ENCODE measurements around the gene DLX5.
"Not testable (repeated sequence)": the region's sequence is repeated elsewhere in the genome, so short reads cannot be mapped to it uniquely, and the experiment has no call there.

Gene DLX5

DNA sequence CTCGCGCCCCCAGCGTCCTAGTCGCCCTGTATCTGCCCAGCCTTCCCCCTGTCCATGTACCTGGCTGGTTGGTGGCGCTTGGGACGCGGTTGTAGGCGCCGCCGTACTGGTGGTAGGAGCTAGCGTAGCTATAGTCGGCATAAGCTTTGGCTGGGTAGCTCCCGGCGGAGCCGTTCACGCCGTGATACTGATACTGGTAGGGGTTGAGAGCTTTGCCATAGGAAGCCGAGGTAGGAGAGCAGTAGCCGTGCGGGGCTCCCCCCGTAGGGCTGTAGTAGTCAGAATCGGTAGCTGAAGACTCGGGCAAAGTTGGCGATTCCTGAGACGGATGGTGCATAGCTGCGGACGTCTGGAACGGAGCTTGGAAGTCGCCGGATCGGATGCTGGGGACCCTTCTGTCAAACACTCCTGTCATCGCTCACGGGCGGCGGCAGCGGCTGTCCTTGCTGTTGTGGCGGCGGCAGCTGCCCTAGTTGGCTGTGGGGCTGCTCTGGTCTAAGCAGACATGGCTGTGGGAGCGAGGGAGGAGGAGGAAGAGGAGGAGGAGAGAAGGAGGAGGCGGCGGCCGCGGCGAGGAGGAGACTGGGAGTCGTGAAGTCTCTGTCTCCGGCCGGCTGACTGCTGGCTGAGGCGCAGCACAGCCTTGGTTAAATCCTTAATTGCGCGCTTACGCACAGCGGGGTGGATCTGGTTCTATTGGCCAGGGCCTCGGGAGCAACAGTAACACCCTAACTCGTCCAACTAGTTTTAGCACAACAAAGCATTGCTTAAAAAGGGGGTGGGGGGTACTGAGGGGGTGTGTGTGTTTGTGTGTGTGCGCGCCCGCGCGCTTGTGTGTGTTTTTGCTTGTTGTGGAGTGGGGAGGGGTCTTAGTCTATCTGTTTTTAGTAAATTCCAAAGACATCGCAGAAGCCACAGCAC is at the start of gene DLX5:
TSS of gene DLX5 (minus strand) at position 623 of the 921 bp plus-strand sequence. CDS start at position 415, 208 bp downstream.
- intact Hi-C loops (cut with DNase I): loop anchor here (5.0 to 10.0 kb wide), 4 partner anchors 610 to 1107 kb away; no protein-coding TSS in a partner anchor
- DNase-seq: peak in 34 of 42 donors; percentile 53 to 90 (median 72)

DNA sequence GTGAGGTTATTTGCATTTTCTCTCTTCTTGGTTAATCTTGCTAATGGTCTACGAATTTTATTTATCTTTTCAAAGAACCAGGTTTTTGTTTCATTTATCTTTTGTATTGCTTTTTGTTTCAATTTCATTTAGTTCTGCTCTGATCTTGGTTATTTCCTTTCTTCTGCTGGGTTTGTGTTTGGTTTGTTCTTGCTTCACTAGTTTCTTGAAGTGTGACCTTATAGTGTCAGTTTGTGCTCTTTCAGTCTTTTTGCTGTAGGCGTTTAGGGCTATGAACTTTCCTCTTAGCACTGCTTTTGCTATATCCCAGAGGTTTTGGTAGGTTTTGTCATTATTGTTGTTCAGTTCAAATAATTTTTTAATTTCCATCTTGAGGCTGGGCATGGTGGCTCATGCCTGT is 47.4 kb upstream of the DLX5 start:
- intact Hi-C loops (cut with DNase I); DNase-seq: not testable (repeated sequence)

DNA sequence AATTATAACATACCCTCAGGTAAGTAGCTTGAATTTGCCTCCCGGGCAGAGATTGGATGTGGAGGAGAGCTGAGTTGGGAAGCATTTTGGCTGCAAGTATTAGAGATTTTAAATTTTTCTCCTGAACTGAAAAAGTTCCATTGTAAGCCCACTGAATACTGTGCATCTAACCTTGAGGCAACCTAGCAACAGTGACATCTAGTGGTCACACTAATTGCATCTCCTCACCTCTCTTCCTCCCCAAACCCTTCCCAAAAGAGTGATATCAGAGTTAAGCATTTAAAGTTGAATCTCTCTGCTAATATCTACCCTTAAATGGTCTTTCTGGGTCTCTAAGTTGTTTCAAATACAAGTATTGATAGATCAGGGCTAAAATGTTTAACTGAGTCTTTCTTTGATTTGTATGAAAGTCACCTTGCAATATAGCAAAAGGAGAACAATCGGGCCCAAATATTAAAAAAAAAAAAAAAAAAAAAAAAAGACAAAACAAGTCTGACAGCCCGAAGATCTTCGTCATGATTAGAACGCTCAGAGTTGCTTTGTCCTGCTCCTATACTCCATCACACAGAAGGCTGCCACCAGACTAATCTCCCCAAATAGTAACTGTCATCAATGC is 40.4 kb upstream of the DLX5 start:
- intact Hi-C loops (cut with DNase I): no loop called here
- peak in 22 of 42 donors; percentile 3 to 73 (median 33) for DNase-seq

- intact Hi-C loops (cut with DNase I): no loop called here
- no peak for DNase-seq
Observed at GRCh38 chr7:97064020-97064419, 39.4 kb upstream of the DLX5 start.

GRCh38 chr7:97043281-97043680 is 18.6 kb upstream of the DLX5 start:
- intact Hi-C loops (cut with DNase I): no loop called here
- no peak for DNase-seq

DNA sequence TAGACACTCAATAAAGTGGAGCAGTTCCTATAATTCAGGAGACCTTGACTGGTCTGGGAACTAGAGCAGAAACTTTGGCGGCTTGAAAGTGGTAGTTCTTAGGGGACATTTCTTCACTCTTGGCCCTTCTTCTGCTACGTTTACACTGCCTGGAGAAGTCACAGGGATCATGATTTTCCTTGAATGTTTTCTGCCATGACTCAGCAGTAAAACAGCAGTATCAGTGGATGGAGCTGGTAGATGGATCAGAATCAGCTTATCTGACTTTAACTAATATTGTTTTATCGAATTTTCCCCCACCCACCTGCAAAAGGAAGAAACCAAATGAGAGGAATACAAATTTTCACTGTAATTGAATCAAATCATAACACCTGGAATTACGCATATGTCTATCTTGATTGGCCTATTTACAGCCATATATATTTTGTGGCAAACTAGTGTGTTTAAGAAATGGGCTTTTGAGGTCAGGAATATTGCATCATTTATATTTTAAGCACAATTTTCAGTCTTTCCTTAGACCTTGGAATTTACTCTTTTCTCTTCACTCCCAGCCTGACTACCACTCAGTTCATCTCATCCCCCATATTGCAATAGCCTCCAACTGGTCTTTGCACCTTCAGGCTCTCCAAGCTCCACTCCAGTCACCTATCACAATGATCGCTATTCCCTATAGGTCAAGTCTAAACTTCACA is 14.9 kb upstream of the DLX5 start:
- intact Hi-C loops (cut with DNase I): no loop called here
- DNase-seq: no peak

DNA sequence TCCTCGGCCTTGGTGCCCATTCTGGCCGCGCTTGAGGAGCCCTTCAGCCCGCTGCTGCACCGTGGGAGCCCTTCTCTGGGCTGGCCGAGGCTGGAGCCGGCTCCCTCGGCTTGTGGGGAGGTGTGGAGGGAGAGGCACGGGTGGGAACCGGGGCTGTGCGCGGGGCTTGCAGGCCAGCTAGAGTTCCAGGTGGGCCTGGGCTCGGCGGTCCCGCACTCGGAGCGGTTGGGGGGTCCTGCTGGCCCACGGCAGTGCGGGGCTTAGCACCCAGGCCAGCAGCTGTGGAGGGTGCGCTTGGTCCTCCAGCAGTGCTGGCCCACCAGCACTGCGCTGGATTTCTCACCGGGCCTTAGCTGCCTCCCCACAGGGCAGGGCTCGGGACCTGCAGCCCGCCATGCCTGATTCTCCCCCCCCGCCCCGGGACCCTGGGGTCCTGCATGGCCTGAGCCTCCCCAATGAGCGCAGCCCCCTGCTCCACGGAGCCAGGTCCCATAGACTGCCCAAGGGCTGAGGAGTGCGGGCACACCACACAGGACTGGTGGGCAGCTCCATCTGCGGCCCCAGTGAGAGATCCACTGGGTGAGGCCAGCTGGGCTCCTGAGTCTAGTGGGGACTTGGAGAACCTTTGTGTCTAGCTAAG is 9.7 kb upstream of the DLX5 start:
- DNase-seq; intact Hi-C loops (cut with DNase I): not testable (repeated sequence)

GRCh38 chr7:97027427-97028234 is 3.0 kb upstream of the DLX5 start:
- DNase-seq: peak; percentile 70 to 93 (median 85)
- intact Hi-C loops (cut with DNase I): loop anchor here (2.0 to 10.0 kb wide), 5 partner anchors 613 to 1110 kb away; no protein-coding TSS in a partner anchor

GRCh38 chr7:97026715-97027426 is 2.2 kb upstream of the DLX5 start:
- intact Hi-C loops (cut with DNase I): loop anchor here (2.0 to 10.0 kb wide), 5 partner anchors 612 to 1110 kb away; no protein-coding TSS in a partner anchor

DNA sequence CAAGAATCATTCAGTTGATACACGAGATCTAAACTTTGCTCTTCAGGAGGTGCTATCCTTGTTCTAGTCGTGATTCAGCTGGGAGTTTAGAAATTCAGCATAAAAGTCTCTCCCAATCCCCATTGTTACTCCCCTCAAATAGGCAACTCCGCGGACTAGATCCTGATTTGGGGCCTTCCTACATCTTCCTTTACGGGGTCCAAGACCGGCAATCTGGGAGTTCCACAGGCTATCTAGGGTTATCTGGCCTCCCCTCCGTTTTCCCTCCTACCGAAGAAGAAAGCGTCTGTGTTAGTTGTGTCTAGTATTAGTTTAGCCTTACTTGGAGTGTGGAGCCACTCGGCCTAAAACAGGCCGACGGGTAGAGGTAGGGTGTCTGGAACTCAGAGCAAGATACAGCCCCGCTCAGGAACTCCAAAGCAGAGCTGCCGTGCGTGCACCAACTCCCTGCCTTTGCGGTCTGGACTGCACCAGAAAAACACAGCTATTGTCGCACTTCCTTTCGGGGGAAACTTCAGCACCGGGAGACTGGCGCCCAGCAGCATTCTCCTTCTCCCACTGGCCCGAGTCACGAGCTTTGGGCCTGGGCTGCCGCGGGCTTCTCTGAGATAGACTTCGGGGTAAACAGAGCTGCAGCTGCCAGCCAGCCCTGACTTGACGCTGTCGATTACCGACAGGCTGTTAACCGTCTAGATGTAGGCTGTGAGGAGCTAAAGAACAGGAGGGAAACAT is 1.5 kb upstream of the DLX5 start:
- intact Hi-C loops (cut with DNase I): loop anchor here (2.0 to 10.0 kb wide), 5 partner anchors 611 to 1109 kb away; no protein-coding TSS in a partner anchor
- DNase-seq: peak in 23 of 42 donors; percentile 16 to 61 (median 36)

More at GRCh38 chr7:97026715-97027426, 2.2 kb upstream of the DLX5 start:
- DNase-seq: peak in 6 of 42 donors; percentile 5 to 38 (median 20)

GRCh38 chr7:97025130-97025499 is 484 bp upstream of the DLX5 start:
- intact Hi-C loops (cut with DNase I): loop anchor here (5.0 to 10.0 kb wide), 4 partner anchors 610 to 1108 kb away; no protein-coding TSS in a partner anchor
- peak in 9 of 42 donors; percentile 10 to 47 (median 32) for DNase-seq

GRCh38 chr7:97022491-97023306 is 1.9 kb downstream of the DLX5 start:
- peak in 7 of 42 donors; percentile 4 to 46 (median 17) for DNase-seq
- intact Hi-C loops (cut with DNase I): loop anchor here (10.0 kb wide), 3 partner anchors 608 to 828 kb away; no protein-coding TSS in a partner anchor

DNA sequence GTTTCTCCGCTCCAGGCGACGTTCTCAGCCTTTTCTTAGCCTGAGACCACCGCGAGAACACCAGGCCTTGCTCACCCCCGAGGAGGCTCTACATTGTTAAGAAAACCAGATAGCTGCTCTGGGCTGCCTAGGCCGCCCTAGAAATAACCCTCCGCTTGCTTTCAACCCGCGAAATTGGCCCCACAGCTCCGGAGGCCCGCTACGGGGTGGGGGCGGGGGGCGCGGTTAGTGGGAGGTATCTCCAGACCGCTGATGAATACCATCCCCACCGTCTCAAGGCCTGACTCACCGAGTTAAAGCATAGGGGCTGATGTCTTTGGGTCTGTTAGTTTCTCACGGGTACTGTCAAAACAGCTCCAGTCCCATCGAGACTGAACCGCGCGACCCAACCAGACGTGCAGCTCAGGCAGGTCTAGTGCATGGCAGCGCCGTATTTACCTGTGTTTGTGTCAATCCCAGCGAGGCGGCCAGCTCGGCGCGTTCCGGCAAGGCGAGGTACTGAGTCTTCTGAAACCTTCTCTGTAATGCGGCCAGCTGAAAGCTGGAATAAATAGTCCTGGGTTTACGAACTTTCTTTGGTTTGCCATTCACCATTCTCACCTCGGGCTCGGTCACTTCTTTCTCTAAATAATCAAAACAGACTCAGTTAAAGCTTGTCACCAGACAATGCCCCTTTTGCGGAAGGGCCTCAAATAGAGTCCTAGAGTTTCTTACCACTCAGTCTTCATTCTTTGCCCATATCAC is 2.7 kb downstream of the DLX5 start:
- intact Hi-C loops (cut with DNase I): loop anchor here (10.0 kb wide), 3 partner anchors 607 to 827 kb away; no protein-coding TSS in a partner anchor
- peak in 16 of 42 donors; percentile 4 to 59 (median 36) for DNase-seq

DNA sequence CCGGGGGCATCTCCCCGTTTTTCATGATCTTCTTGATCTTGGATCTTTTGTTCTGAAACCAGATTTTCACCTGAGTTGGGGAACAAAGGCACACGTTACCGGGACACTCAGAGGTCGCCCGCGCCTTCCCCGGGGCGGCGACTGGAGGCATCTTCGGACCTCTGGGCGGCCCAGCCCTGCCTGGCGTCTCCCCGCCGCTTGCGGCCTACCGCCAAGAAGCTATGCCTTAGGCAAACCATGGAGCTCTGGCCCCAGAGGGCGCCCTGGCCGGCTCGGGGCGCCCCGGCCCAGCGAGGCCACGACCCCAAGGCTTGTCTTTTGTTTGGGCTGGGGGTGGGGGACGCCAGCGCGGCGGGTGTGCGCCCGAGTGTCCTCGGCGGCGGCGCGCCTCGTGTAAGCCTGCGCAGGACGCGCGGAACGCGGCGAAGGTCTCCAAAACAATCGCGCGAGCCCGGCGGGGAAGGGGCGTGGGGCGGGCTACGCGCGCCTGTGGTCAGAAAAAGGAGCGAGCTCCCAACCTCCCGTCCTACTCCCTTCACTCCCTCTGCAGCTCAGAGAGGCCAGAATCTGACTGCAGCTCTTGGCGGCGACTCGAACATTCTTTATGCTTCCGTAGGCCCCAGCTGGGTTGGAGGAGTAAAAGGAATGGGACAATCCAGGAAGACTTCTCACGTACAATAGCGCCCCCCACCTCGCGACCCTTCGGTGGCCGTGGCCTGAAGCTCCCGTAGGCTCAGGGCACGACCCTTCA is 3.5 kb downstream of the DLX5 start:
- intact Hi-C loops (cut with DNase I): loop anchor here (10.0 kb wide), 3 partner anchors 606 to 826 kb away; no protein-coding TSS in a partner anchor
- peak in 11 of 42 donors; percentile 7 to 50 (median 33) for DNase-seq
